Activated CD8-positive, alpha-beta memory T cell treated with anti-CD3 and anti-CD28 coated beads for 1 hour (primary cell): ENCODE results near the gene ADCY5.

Experiments
- DNase-seq, 2 donors: peaks; one replicate each; pipeline ENCODE4 v3.0.0-alpha.2; 2020; ENCODE audit warnings: low read depth in 1 of 2; ENCODE audit errors: extremely low read depth in 1 of 2

The ADCY5 gene

GRCh38 chr3:123292321-123293310 lies 156.3 kb downstream of the ADCY5 start:
- no peak for DNase-seq

GRCh38 chr3:123291404-123291803 lies 157.5 kb downstream of the ADCY5 start:
- no peak for DNase-seq

GRCh38 chr3:123290962-123291361 lies 157.9 kb downstream of the ADCY5 start:
- no peak for DNase-seq

GRCh38 chr3:123290107-123290930 lies 158.6 kb downstream of the ADCY5 start:
- DNase-seq: no peak

- DNase-seq: no peak
These were observed 159.3 kb downstream of the ADCY5 start for GRCh38 chr3:123289391-123290106.

GRCh38 chr3:123287962-123288302 lies 161.0 kb downstream of the ADCY5 start:
- no peak for DNase-seq

- no peak for DNase-seq
These were observed 161.6 kb downstream of the ADCY5 start for GRCh38 chr3:123287051-123287961.

GRCh38 chr3:123286308-123287023 lies 162.4 kb downstream of the ADCY5 start:
- DNase-seq: no peak

- DNase-seq: no peak
These were observed 163.0 kb downstream of the ADCY5 start for GRCh38 chr3:123285931-123286307.

GRCh38 chr3:123285479-123285878 lies 163.4 kb downstream of the ADCY5 start:
- DNase-seq: no peak

GRCh38 chr3:123285066-123285465 lies 163.8 kb downstream of the ADCY5 start:
- no peak for DNase-seq

GRCh38 chr3:123284399-123285010 lies 164.4 kb downstream of the ADCY5 start:
- DNase-seq: no peak

GRCh38 chr3:123283657-123284398 lies 165.1 kb downstream of the ADCY5 start:
- no peak for DNase-seq

- DNase-seq: no peak
These were observed 165.8 kb downstream of the ADCY5 start for GRCh38 chr3:123283074-123283473.

- DNase-seq: no peak
These were observed 166.4 kb downstream of the ADCY5 start for GRCh38 chr3:123282461-123282860.

GRCh38 chr3:123281929-123282328 lies 167.0 kb downstream of the ADCY5 start:
- DNase-seq: no peak

- no peak for DNase-seq
These were observed 167.5 kb downstream of the ADCY5 start for GRCh38 chr3:123281406-123281805.

- DNase-seq: no peak
These were observed 169.8 kb downstream of the ADCY5 start for GRCh38 chr3:123279121-123279520.
